Mammary epithelial cell (primary cell): ENCODE measurements around the gene WNT7B.

Source experiments
- CTCF ChIP-seq, 2 donors: IDR thresholded peaks in 1 of 2; conservative IDR thresholded peaks in 1 of 2; 2 replicates each; pipeline ENCODE4 v1.5.1; 2011 to 2012; ENCODE audit warnings: inconsistent platforms in 2 of 2, low read length in 2 of 2, mild to moderate bottlenecking in 2 of 2, control low read depth in 1 of 2, low read depth in 1 of 2; ENCODE audit not compliant: insufficient read depth in 1 of 2; ENCODE audit errors: extremely low read depth in 1 of 2
- EZH2 ChIP-seq: IDR thresholded peaks from 2 replicates; pipeline ENCODE4 v1.6.1; 2012; ENCODE audit warnings: low read length, inconsistent platforms, borderline replicate concordance

GRCh38 chr22:45994491-45995404, 17.8 kb upstream of the WNT7B start:
- TF ChIP-seq CTCF (conservative IDR thresholded peaks at IDR 0.05 in 1 of 2, IDR thresholded peaks at IDR 0.05 in 1 of 2; ENCODE audit: extremely low read depth in 1 of 2, insufficient read depth in 1 of 2, low read depth in 1 of 2, low read length in 2 of 2): peak; percentile 94 to 96
- TF ChIP-seq EZH2: no peak
